Measurements from ENCODE around the gene DCBLD1.

DNA sequence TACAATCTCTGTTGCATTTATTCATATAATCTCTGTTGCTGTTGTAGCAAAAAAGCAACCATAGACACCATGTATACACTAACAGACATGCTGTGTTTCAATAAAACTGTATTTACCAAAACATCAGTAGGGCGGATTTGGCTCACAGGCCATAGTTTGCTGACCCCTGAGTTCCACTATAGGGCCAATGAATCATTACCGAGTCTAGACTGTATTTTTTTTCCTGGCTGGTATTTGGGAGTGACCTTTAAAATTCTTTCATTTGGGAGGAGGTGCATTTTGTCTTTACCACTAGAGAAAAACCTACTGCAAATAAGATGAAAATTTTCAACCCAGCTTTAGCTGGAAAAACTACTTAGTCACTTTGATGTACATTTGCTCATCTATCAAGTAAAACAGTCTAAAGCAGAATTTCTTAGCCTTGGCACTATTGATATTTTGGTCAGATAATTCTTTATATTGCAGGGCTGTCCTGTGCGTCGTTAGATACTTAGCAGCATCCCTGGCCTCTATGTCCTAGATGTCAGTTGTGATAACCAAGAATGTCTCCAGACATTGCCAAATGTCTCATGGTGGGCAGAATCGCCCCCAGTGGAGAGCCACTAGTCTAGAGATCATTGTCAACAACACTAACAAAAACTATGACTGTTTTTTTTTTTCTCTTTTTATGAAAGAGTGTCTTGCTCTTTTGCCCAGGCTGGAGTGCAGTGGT, 39.5 kb downstream of the DCBLD1 start:
- TF ChIP-seq, protein P1, sequence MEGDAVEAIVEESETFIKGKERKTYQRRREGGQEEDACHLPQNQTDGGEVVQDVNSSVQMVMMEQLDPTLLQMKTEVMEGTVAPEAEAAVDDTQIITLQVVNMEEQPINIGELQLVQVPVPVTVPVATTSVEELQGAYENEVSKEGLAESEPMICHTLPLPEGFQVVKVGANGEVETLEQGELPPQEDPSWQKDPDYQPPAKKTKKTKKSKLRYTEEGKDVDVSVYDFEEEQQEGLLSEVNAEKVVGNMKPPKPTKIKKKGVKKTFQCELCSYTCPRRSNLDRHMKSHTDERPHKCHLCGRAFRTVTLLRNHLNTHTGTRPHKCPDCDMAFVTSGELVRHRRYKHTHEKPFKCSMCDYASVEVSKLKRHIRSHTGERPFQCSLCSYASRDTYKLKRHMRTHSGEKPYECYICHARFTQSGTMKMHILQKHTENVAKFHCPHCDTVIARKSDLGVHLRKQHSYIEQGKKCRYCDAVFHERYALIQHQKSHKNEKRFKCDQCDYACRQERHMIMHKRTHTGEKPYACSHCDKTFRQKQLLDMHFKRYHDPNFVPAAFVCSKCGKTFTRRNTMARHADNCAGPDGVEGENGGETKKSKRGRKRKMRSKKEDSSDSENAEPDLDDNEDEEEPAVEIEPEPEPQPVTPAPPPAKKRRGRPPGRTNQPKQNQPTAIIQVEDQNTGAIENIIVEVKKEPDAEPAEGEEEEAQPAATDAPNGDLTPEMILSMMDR (IDR thresholded peaks at IDR 0.05): no peak
- TF ChIP-seq POLR2A (IDR thresholded peaks at IDR 0.05) (no peak), EP300 (IDR thresholded peaks at IDR 0.05) (no peak), POLR2AphosphoS5 (IDR thresholded peaks at IDR 0.05) (no peak)
